COR-L47 (cell line): ENCODE measurements around the gene SYNE2.
"Not testable (repeated sequence)": the region's sequence is repeated elsewhere in the genome, so short reads cannot be mapped to it uniquely, and the experiment has no call there.

Experiments used
- DNase-seq: peaks from one replicate; lab custom pipeline; 2025; lab: John Stamatoyannopoulos, UW

SYNE2 gene

DNA sequence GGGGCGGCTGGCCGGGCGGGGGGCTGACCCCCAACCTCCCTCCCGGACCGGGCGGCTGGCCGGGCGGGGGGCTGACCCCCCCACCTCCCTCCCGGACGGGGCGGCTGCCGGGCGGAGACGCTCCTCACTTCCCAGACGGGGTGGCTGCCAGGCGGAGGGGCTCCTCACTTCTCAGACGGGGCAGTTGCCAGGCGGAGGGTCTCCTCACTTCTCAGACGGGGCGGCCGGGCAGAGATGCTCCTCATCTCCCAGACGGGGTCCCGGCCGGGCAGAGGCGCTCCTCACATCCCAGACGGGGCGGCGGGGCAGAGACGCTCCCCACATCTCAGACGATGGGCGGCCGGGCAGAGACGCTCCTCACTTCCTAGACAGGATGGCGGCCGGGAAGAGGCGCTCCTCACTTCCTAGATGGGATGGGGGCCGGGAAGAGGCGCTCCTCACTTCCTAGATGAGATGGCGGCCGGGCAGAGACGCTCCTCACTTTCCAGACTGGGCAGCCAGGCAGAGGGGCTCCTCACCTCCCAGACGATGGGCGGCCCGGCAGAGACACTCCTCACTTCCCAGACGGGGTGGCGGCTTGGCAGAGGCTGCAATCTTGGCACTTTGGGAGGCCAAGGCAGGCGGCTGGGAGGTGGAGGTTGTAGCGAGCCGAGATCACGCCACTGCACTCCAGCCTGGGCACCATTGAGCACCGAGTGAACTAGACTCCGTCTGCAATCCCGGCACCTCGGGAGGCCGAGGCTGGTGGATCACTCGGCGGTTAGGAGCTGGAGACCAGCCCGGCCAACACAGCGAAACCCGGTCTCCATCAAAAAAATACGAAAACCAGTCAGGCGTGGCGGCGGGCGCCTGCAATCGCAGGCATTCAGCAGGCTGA, 185.3 kb downstream of the SYNE2 start:
- not testable (repeated sequence) for DNase-seq

- DNase-seq, result no peak
Observed at GRCh38 chr14:64038841-64039542, 186.2 kb downstream of the SYNE2 start.

DNA sequence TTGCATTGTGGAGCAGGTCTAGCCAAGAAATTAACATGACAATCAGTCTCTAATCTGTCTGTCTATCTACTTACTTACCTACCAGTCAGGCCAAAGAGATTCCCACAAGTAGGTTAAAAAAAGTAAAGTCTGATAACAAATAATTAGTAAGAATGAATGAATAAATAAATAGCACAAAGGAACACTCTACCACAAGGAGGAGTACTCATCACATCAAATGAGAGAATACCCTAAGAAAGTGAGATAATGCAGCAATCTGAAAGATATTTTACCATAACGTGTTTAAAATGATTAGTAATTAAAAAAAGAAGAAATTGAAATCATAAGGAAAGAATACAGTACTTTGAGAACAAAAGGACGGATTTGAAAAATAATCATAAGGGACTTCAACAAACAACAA, 187.2 kb downstream of the SYNE2 start:
- no peak for DNase-seq

DNA sequence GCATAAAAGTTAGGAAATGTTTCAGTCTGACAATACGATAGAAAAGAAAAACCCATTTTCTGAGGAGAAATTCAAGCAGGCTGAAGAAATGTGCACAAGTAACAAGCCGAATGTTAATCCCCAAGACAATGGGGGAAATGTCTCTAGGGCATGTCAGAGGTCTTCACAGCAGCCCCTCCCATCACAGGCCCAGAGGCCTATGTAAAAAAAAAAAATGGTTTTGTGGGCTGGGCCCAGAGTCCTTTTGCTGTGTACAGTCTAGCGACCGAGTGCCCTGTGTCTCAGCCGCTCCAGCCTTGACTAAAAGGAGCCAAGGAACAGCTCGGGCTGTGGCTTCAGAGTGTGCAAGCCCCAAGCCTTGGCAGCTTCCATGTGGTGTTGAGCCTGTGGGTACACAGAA, 190.5 kb downstream of the SYNE2 start:
- DNase-seq, result not testable (repeated sequence)

DNA sequence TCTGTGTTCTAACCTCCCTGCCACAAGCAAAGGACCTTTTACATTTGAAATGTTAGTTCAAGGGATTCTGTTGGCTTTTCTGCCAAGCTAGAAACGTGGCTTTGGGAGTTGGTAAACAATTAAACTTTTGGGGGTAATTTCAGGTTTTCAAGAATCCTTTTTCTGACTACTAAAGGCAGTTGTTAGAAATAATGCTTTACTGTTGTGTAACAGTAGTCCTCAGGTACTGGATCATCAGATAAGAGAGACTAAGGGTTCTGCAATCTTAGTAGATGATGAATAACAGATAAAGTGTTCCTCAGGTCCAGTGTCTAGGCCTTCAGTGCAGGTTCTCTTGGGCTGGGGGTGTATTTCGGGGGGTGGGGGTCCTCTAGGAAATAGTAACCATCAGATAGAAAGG, 192.3 kb downstream of the SYNE2 start:
- no peak for DNase-seq

DNA sequence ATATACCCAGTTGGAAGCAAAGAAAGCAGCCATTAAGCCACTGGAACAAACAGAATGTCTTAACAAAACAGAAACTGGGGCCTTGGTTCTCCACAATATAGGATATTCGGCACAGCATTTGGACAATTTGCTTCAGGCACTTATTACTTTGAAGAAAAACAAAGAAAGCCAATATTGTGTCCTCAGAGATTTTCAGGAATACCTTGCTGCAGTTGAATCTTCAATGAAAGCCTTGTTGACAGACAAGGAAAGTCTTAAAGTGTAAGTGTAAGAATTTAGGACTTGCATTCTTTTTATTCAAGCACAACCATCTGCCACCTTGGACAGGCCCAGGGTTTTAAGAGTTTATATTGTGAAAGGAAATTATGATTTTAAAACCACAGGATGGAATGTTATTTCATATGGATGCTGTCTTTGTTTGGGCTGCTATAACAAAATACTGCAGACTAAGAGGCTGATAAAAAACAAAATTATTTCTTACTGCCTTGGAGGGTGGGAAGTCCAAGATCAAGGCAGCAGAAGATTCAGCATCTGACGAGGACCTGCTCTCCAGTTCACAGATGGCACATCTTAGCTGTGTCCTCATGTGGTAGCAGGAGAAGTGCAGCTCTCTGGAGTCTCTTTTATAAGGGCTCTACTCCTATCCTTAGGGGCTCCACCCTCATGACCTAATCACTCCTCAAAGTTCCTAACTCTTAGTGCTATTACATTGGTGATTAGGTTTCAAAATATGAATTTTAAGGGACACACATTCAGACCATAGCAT, 197.0 kb downstream of the SYNE2 start:
- DNase-seq, result no peak

DNA sequence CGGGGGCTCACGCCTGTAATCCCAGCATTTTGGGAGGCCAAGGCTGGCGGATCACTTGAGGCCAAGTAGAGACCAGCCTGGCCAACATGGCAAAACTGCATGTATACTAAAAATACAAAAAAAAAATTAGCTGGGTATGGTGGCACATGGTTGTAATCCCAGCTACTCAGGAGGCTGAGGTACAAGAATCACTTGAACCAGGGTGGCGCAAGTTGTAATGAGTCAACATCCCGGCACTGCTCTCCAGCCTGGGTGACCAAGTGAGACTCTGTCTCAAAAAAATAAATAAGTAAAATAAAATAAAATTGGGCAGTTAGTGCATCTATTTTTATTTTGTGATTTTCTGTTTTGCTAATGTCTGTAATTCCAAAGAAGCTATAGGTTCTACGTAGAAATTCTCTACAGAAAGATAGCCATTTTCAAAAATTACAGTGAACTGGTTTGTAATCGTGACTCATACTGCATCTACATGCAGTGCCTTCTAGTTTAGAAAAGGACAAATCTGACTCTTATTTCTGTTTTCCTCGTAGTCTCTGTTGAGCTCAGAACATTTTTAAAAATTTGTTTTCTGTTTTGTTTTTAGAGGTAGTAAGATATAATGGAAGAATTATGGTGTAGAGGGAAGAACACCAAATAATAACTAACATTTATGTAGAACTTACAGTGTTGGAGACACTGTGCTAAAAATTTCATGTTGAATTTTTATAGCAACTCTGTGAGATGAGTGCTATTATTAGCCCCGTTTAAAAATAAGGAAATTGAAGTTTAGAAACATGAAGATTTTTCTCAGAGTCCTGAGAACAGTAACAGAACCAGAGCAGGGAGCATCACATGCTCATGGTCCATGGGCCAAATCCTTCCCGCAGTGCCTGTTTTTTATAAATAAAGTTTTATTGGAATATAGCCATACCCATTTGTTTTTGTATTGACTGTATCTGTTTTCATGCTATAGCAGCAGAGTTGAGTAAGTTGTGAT, 201.2 kb downstream of the SYNE2 start:
- DNase-seq, result no peak

GRCh38 chr14:64059454-64060198, 206.8 kb downstream of the SYNE2 start:
- DNase-seq, result no peak

- no peak for DNase-seq
Observed at GRCh38 chr14:64060199-64060545, 207.4 kb downstream of the SYNE2 start.

GRCh38 chr14:64060648-64061096, 207.9 kb downstream of the SYNE2 start:
- no peak for DNase-seq

DNA sequence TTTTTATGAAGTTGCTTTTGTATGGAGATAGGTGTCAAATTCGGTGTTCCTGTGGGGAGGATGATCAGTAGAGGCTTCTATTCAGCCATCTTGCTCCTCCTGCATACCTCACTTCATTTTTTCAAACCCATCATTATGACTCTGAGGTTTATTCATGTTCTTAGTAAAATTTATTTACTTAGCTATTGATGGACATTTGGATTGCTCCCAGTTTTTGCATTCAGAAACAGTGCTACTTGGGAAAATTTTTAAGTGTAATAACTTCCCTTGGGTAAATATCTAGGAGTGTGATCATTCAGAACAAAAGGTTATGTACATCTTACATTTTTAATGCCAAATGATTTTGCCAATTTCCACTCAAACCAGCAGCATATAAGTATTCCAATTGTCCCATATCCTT, 208.3 kb downstream of the SYNE2 start:
- DNase-seq, result no peak

- no peak for DNase-seq
Observed at GRCh38 chr14:64061706-64062105, 208.9 kb downstream of the SYNE2 start.

GRCh38 chr14:64062381-64063115, 209.7 kb downstream of the SYNE2 start:
- no peak for DNase-seq

GRCh38 chr14:64064447-64064846, 211.6 kb downstream of the SYNE2 start:
- DNase-seq, result no peak

GRCh38 chr14:64069634-64070359, 217.0 kb downstream of the SYNE2 start:
- DNase-seq, result no peak

DNA sequence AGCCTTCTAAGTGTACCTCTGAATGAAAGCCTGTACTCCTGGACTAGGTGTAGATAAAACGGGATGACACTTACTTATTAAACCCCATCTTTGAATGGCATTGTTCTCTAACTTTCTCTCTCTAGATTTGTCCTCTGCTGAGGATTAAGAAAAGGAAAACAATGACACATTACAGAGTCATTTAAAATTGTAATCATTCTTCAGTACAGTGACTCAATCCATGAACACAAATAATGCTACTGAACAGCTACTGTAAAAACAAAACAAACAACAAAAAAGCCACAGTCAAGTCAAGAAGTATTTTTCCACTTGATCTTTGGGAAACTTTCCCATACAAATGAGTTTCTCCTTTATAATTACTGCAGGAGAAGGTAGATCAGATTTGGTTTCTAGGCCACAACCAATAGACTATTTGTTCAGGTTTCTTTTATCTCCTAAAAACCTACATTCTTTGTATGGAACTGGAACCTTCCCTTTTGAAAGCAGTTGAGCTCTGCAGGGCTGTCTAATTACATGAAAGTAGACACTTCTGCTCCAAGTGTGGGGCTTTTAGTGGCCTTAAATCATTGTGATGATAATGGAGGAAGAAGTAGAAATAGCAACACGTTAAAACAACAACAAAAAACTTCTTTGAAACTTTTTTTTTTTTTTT, 222.3 kb downstream of the SYNE2 start:
- DNase-seq, result no peak

GRCh38 chr14:64075613-64076005, 222.8 kb downstream of the SYNE2 start:
- DNase-seq, result no peak

GRCh38 chr14:64080452-64080851, 227.6 kb downstream of the SYNE2 start:
- DNase-seq, result no peak
